ENCODE data around the gene PRKCD. TPM values are rescaled to one million over a fixed set of nuclear protein-coding genes. Genes with fewer than 3 reads are reported as not detected.

PRKCD gene
- total and polyA plus RNA-seq, 2 of the 4 experiments (the other 2 are of a cell fraction): 4.3 to 19.0 TPM

DNA sequence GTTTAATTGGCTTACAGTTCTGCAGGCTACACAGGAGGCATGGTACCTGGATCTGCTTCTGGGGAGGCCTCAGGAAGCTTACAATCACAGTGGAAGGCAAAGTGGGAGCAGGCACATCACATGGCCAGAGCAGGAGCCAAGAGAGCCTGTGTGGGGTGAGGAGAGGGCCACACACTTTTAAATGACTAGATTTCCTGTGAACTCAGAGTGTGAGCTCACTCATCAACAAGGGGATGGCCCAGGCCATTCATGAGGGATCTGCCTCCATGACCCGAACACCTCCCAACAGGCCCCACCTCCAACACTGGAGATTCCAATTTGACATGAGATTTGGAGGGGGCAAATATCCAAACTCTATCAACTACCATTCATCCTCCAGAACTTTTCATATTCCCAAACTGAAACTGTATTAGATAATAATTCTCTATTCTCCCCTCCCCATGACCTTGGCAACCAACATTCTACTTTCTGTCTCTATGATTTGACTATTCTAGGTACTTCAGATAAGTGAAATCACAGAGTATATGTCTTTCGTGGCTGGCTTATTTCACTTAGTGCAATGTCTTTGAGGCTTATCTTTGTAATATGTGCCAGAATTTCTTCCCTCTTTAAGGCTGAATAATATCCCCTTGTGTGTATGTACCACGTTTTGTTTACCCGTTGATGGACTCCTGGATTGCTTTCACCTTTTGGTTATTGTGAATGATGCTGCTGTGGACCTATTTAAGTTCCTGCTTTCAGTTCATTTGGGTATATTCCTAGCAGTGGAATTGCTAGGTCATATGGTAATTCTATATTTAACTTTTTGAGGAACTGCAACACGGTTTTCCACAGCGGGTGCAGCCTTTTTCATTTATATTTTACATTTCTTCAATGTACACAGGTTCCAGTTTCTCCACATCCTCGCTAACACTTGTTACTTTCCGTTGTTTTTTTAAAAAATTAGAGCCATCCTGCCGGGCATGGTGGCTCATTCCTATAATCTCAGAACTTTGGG lies 51.0 kb downstream of the PRKCD start:
- intact Hi-C loops (cut with micrococcal nuclease) (no loop called here), in situ Hi-C loops (cut with MboI; ENCODE audit: low sequenced_read_pairs) (loop anchor here (25.0 kb wide), 1 partner anchor 500 kb away; no protein-coding TSS in a partner anchor), dilution Hi-C loops (cut with HindIII; ENCODE audit: low sequenced_read_pairs, unreplicated experiment) (no loop called here)
- Histone ChIP-seq H3K4me2 (ENCODE audit: low read depth, low read length) (no peak overlapping the region), H4K91ac (ENCODE audit: insufficient read depth, low read depth, low read length) (no peak overlapping the region), H3K4me3 (ENCODE audit: insufficient read depth, low read depth, low read length) (no peak overlapping the region), H3K27ac (ENCODE audit: insufficient read depth, low read length) (no peak overlapping the region), H3K18ac (ENCODE audit: low read depth, low read length) (no peak overlapping the region), H3K56ac (ENCODE audit: extremely low read depth, insufficient read depth, low read length) (no peak overlapping the region), H2BK120ac (ENCODE audit: low read depth, low read length) (no peak overlapping the region), H3K4me1 (ENCODE audit: control insufficient read depth, insufficient read depth, low read length) (no peaks in the 10 kb centered on the region), H4K5ac (ENCODE audit: low read depth, low read length) (no peak overlapping the region), H3K14ac (replicated peaks; ENCODE audit: low read depth, low read length) (no peak overlapping the region), H3K27me3 (ENCODE audit: control insufficient read depth, insufficient read depth, low read length) (no peaks in the 10 kb centered on the region), H2BK5ac (ENCODE audit: low read depth, low read length, poor library complexity, severe bottlenecking) (no peak overlapping the region), H2AK5ac (ENCODE audit: low read depth, low read length) (no peak overlapping the region), H4K20me1 (ENCODE audit: insufficient read depth, low read length) (no peaks in the 10 kb centered on the region), H3K23ac (ENCODE audit: low read depth, low read length) (no peak overlapping the region), H3K79me1 (ENCODE audit: low read depth in 1 of 2, low read length in 2 of 2) (no peaks in the 10 kb centered on the region), H3K9me1 (ENCODE audit: insufficient read depth, low read length) (no peaks in the 10 kb centered on the region), H3K36me3 (ENCODE audit: control insufficient read depth, insufficient read depth, low read length) (no peaks in the 10 kb centered on the region), H3K4ac (ENCODE audit: low read depth, low read length) (no peak overlapping the region), H4K8ac (ENCODE audit: low read depth in 2 of 2, low read length in 2 of 2) (no peak overlapping the region), H2BK20ac (ENCODE audit: low read depth, low read length) (no peak overlapping the region), H3K9me3 (ENCODE audit: control insufficient read depth, insufficient read depth, low read length) (peaks cover 4% of the 10 kb centered on the region; the same call in 1 of the 2 replicates), H3K9ac (ENCODE audit: low read depth, low read length) (no peak overlapping the region), H2AK9ac (replicated peaks; ENCODE audit: low read depth, low read length, poor library complexity) (no peak overlapping the region), H2BK15ac (ENCODE audit: low read depth, low read length) (no peak overlapping the region), H2AFZ (replicated peaks; ENCODE audit: low read length, poor library complexity) (no peak overlapping the region)
- BruUV-seq (replicated peaks): no TSS peak
- WGBS, 2 experiments (ENCODE audit: extremely low coverage in 2 of 2, insufficient read length in 1 of 2): no CpG with 5 or more reads among the region's 9 CpGs
- ATAC-seq (ENCODE audit: low read depth): no peak
- DNase-seq: no peak
- TF ChIP-seq MAZ (IDR thresholded peaks at IDR 0.05; ENCODE audit: borderline replicate concordance, low read depth, low read length) (no peak), CHD1 (IDR thresholded peaks at IDR 0.05; ENCODE audit: low read depth, low read length) (no peak), RAD21 (IDR thresholded peaks at IDR 0.05; ENCODE audit: low read length) (no peak), POLR2A (IDR thresholded peaks at IDR 0.05; ENCODE audit: low read depth, low read length) (no peak), SMC3 (IDR thresholded peaks at IDR 0.05; ENCODE audit: low read depth, low read length) (no peak), MAFK (IDR thresholded peaks at IDR 0.05; ENCODE audit: low read depth, low read length) (no peak), RCOR1 (IDR thresholded peaks at IDR 0.05; ENCODE audit: insufficient replicate concordance, low read length) (no peak), NFE2L2 (IDR thresholded peaks at IDR 0.05; ENCODE audit: low read depth, low read length) (no peak), BHLHE40 (IDR thresholded peaks at IDR 0.05; ENCODE audit: low read depth, low read length) (no peak), MXI1 (IDR thresholded peaks at IDR 0.05; ENCODE audit: borderline replicate concordance, low read depth, low read length) (no peak), CEBPB (IDR thresholded peaks at IDR 0.05; ENCODE audit: low read depth, low read length) (no peak), FOS (IDR thresholded peaks at IDR 0.05; ENCODE audit: low read depth, low read length) (no peak), RFX5 (IDR thresholded peaks at IDR 0.05; ENCODE audit: low read depth, low read length) (no peak)
- TF ChIP-seq, protein P1, sequence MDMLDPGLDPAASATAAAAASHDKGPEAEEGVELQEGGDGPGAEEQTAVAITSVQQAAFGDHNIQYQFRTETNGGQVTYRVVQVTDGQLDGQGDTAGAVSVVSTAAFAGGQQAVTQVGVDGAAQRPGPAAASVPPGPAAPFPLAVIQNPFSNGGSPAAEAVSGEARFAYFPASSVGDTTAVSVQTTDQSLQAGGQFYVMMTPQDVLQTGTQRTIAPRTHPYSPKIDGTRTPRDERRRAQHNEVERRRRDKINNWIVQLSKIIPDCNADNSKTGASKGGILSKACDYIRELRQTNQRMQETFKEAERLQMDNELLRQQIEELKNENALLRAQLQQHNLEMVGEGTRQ (IDR thresholded peaks at IDR 0.05; ENCODE audit: low read depth, low read length): no peak
- TF ChIP-seq, protein P2, sequence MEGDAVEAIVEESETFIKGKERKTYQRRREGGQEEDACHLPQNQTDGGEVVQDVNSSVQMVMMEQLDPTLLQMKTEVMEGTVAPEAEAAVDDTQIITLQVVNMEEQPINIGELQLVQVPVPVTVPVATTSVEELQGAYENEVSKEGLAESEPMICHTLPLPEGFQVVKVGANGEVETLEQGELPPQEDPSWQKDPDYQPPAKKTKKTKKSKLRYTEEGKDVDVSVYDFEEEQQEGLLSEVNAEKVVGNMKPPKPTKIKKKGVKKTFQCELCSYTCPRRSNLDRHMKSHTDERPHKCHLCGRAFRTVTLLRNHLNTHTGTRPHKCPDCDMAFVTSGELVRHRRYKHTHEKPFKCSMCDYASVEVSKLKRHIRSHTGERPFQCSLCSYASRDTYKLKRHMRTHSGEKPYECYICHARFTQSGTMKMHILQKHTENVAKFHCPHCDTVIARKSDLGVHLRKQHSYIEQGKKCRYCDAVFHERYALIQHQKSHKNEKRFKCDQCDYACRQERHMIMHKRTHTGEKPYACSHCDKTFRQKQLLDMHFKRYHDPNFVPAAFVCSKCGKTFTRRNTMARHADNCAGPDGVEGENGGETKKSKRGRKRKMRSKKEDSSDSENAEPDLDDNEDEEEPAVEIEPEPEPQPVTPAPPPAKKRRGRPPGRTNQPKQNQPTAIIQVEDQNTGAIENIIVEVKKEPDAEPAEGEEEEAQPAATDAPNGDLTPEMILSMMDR (conservative IDR thresholded peaks at IDR 0.05; ENCODE audit: low read depth, low read length): no peak
- ChIA-PET POLR2A (ENCODE audit: unreplicated experiment) (no interaction called here), CTCF (no interaction called here)

Data from IMR-90 (cell line).